Activated CD4-positive, alpha-beta memory T cell treated with anti-CD3 and anti-CD28 coated beads, Interleukin-2, amount 10 ng/mL, durations not matched to agents 7 days and 5 days (primary cell): Measurements from ENCODE around the gene TAOK2. TPM values are rescaled to one million over a fixed set of nuclear protein-coding genes. Genes with fewer than 3 reads are reported as not detected.
"Not testable (repeated sequence)": the region's sequence is repeated elsewhere in the genome, so short reads cannot be mapped to it uniquely, and the experiment has no call there.

Experiments
- CTCF ChIA-PET: fragments of 350-600 bp; sonication (Branson Sonifier 250); formaldehyde crosslinking; loops from one replicate; lab custom pipeline; 2021; ENCODE audit warnings: antibody characterized with exemption, inconsistent platforms; lab: Charles Lee
- POLR2A ChIA-PET: fragments of 350-600 bp; sonication (Branson Sonifier 250); formaldehyde crosslinking; loops from one replicate; lab custom pipeline; 2021; ENCODE audit warnings: antibody characterized with exemption; lab: Charles Lee
- DNase-seq: peaks from one replicate; pipeline ENCODE4 v3.0.0-alpha.2; 2020
- H3K27ac Mint-ChIP-seq: one replicate; pipeline ENCODE4 v1.8.0; 2021; ENCODE audit warnings: mild to moderate bottlenecking, mixed read lengths
- H3K27me3 Mint-ChIP-seq: one replicate; pipeline ENCODE4 v1.8.0; 2021; ENCODE audit warnings: mixed read lengths
- H3K36me3 Mint-ChIP-seq: one replicate; pipeline ENCODE4 v1.8.0; 2021; ENCODE audit warnings: low read depth, mixed read lengths
- H3K4me1 Mint-ChIP-seq: one replicate; pipeline ENCODE4 v1.8.0; 2021; ENCODE audit warnings: mixed read lengths
- H3K4me3 Mint-ChIP-seq: one replicate; pipeline ENCODE4 v1.8.0; 2021; ENCODE audit warnings: mild to moderate bottlenecking, mixed read lengths
- H3K9me3 Mint-ChIP-seq: one replicate; pipeline ENCODE4 v1.8.0; 2021; ENCODE audit warnings: mixed read lengths
- total RNA-seq, 2 experiments: library from RNA; stranded (reverse); gene quantifications; one replicate each; pipeline ENCODE4 v1.2.3, GENCODE V29; 2021

The TAOK2 gene
- total RNA-seq, 2 experiments from 2014 or later = 44.2 TPM

- H3K4me1 Mint-ChIP-seq = peaks cover 8% of the 10 kb centered on the region
- no peak overlapping the region for H3K27ac Mint-ChIP-seq
- peaks cover 35% of the 10 kb centered on the region for H3K27me3 Mint-ChIP-seq
- H3K36me3 Mint-ChIP-seq = peaks cover 3% of the 10 kb centered on the region
- H3K9me3 Mint-ChIP-seq = no peaks in the 10 kb centered on the region
- H3K4me3 Mint-ChIP-seq = no peak overlapping the region
- ChIA-PET CTCF (interaction anchor here (1.1 to 1.4 kb wide), 2 partner anchors 23 to 161 kb away, joined by 4 to 5 read pairs; no protein-coding TSS in a partner anchor), POLR2A (interaction anchor here (1.0 to 2.1 kb wide), 3 partner anchors 13 to 36 kb away, joined by 3 to 6 read pairs (median 4); partner anchors contain the start of genes TAOK2 and TLCD3B)
- DNase-seq = no peak
Observed at GRCh38 chr16:30009085-30009862, 35.6 kb downstream of the TAOK2 start.

- CTCF ChIA-PET = interaction anchor here (1.1 kb wide), 1 partner anchor 162 kb away, joined by 4 read pairs; no protein-coding TSS in a partner anchor
- POLR2A ChIA-PET = interaction anchor here (1.0 to 2.1 kb wide), 2 partner anchors 37 to 203 kb away, joined by 3 to 4 read pairs; partner anchors contain the start of gene TAOK2
- no peak overlapping the region for H3K27ac Mint-ChIP-seq
Observed at GRCh38 chr16:30009990-30010843, 36.5 kb downstream of the TAOK2 start.

GRCh38 chr16:30010844-30011713, 37.4 kb downstream of the TAOK2 start, which contains the start of gene DOC2A:
TSS of gene DOC2A (minus strand) at chr16:30011027. CDS start at chr16:30010222, 805 bp downstream.
- ChIA-PET CTCF (no interaction called here), POLR2A (interaction anchor here (1.0 to 2.1 kb wide), 2 partner anchors 38 to 204 kb away, joined by 3 to 4 read pairs; partner anchors contain the start of gene TAOK2)
- DNase-seq = peak; percentile 31
- peaks cover 3% of the 10 kb centered on the region for H3K36me3 Mint-ChIP-seq
- H3K9me3 Mint-ChIP-seq = no peaks in the 10 kb centered on the region
- peaks cover 35% of the 10 kb centered on the region for H3K27me3 Mint-ChIP-seq
- H3K27ac Mint-ChIP-seq = no peak within 1 kb of the TSS
- H3K4me3 Mint-ChIP-seq = peak within 1 kb of the TSS; percentile 71
- H3K4me1 Mint-ChIP-seq = peaks cover 8% of the 10 kb centered on the region

More at GRCh38 chr16:30009990-30010843, 36.5 kb downstream of the TAOK2 start:
- peaks cover 8% of the 10 kb centered on the region for H3K4me1 Mint-ChIP-seq
- DNase-seq = no peak
- H3K9me3 Mint-ChIP-seq = no peaks in the 10 kb centered on the region
- peak overlapping the region; percentile 47 for H3K4me3 Mint-ChIP-seq
- peaks cover 3% of the 10 kb centered on the region for H3K36me3 Mint-ChIP-seq
- peaks cover 35% of the 10 kb centered on the region for H3K27me3 Mint-ChIP-seq

- no peak for DNase-seq
- Mint-ChIP-seq H3K36me3 (peaks cover 3% of the 10 kb centered on the region), H3K9me3 (no peaks in the 10 kb centered on the region), H3K27ac (no peak overlapping the region), H3K4me3 (peak overlapping the region; percentile 71), H3K27me3 (peaks cover 35% of the 10 kb centered on the region), H3K4me1 (peaks cover 8% of the 10 kb centered on the region)
- CTCF ChIA-PET = interaction anchor here (0.7 kb wide), 1 partner anchor 33 kb away, joined by 4 read pairs; no protein-coding TSS in a partner anchor
- POLR2A ChIA-PET = no interaction called here
Observed at GRCh38 chr16:30011714-30012504, 38.2 kb downstream of the TAOK2 start.

- H3K4me1 Mint-ChIP-seq, POLR2A ChIA-PET, H3K4me3 Mint-ChIP-seq, DNase-seq, H3K27ac Mint-ChIP-seq, H3K36me3 Mint-ChIP-seq, H3K9me3 Mint-ChIP-seq: not testable (repeated sequence)
- H3K27me3 Mint-ChIP-seq = peaks cover 35% of the 10 kb centered on the region
- CTCF ChIA-PET = interaction anchor here (0.7 kb wide), 1 partner anchor 34 kb away, joined by 4 read pairs; no protein-coding TSS in a partner anchor
Observed at GRCh38 chr16:30012598-30012997, 38.9 kb downstream of the TAOK2 start.

GRCh38 chr16:30015450-30015849, 41.8 kb downstream of the TAOK2 start:
- H3K36me3 Mint-ChIP-seq, H3K27ac Mint-ChIP-seq, DNase-seq, CTCF ChIA-PET, POLR2A ChIA-PET, H3K9me3 Mint-ChIP-seq, H3K4me1 Mint-ChIP-seq, H3K4me3 Mint-ChIP-seq: not testable (repeated sequence)
- H3K27me3 Mint-ChIP-seq = peaks cover 24% of the 10 kb centered on the region

- H3K4me3 Mint-ChIP-seq = no peak overlapping the region
- H3K27me3 Mint-ChIP-seq = peaks cover 26% of the 10 kb centered on the region
- peaks cover 3% of the 10 kb centered on the region for H3K36me3 Mint-ChIP-seq
- H3K9me3 Mint-ChIP-seq = no peaks in the 10 kb centered on the region
- ChIA-PET POLR2A (no interaction called here), CTCF (interaction anchor here (1.2 to 2.9 kb wide), 2 partner anchors 16 to 315 kb away, joined by 3 to 8 read pairs; no protein-coding TSS in a partner anchor)
- H3K27ac Mint-ChIP-seq = no peak overlapping the region
- DNase-seq = no peak
- H3K4me1 Mint-ChIP-seq = peaks cover 15% of the 10 kb centered on the region
Observed at GRCh38 chr16:30016555-30017276, 43.0 kb downstream of the TAOK2 start.

- Mint-ChIP-seq H3K4me1 (peaks cover 13% of the 10 kb centered on the region), H3K27ac (no peak overlapping the region), H3K27me3 (peaks cover 20% of the 10 kb centered on the region), H3K36me3 (no peaks in the 10 kb centered on the region), H3K9me3 (no peaks in the 10 kb centered on the region), H3K4me3 (no peak overlapping the region)
- ChIA-PET CTCF (interaction anchor here (1.2 to 2.9 kb wide), 2 partner anchors 15 to 315 kb away, joined by 3 to 8 read pairs; no protein-coding TSS in a partner anchor), POLR2A (no interaction called here)
- DNase-seq = no peak
Observed at GRCh38 chr16:30017277-30017656, 43.6 kb downstream of the TAOK2 start.

GRCh38 chr16:30017937-30018336, 44.3 kb downstream of the TAOK2 start:
- H3K27me3 Mint-ChIP-seq = peaks cover 17% of the 10 kb centered on the region
- POLR2A ChIA-PET = not testable (repeated sequence)

GRCh38 chr16:30018731-30019158, 45.1 kb downstream of the TAOK2 start:
- Mint-ChIP-seq H3K9me3 (no peaks in the 10 kb centered on the region), H3K4me3 (no peak overlapping the region), H3K27me3 (peaks cover 18% of the 10 kb centered on the region), H3K4me1 (peaks cover 13% of the 10 kb centered on the region), H3K36me3 (no peaks in the 10 kb centered on the region), H3K27ac (no peak overlapping the region)
- ChIA-PET POLR2A (no interaction called here), CTCF (interaction anchor here (1.2 to 2.9 kb wide), 4 partner anchors 13 to 318 kb away, joined by 3 to 8 read pairs (median 4); no protein-coding TSS in a partner anchor)
- no peak for DNase-seq

More at GRCh38 chr16:30017937-30018336, 44.3 kb downstream of the TAOK2 start:
- not testable (repeated sequence) for H3K27ac Mint-ChIP-seq, H3K36me3 Mint-ChIP-seq, H3K9me3 Mint-ChIP-seq, H3K4me3 Mint-ChIP-seq, DNase-seq
- CTCF ChIA-PET = interaction anchor here (0.6 to 2.9 kb wide), 5 partner anchors 15 to 553 kb away, joined by 3 to 8 read pairs (median 3); partner anchors contain the start of gene ZNF688
- peaks cover 13% of the 10 kb centered on the region for H3K4me1 Mint-ChIP-seq
